OCI-LY3 (cell line): ENCODE results near the gene FAHD1.

Experiments used
- H2AFZ ChIP-seq: fragments of 200-600, 300-600 bp; shearing (Covaris generic); 2 replicates; pipeline ENCODE4 v1.6.0; 2014; ENCODE audit warnings: antibody characterized with exemption, low read depth, low read length
- H3K27ac ChIP-seq: fragments of 200-600, 300-600 bp; sonication (generic); 2 replicates; pipeline ENCODE4 v1.5.1; 2014; ENCODE audit warnings: mild to moderate bottlenecking, low read length, moderate library complexity, mixed read lengths
- H3K27me3 ChIP-seq: fragments of 200-600, 300-600 bp; sonication (generic); 2 replicates; pipeline ENCODE4 v1.6.1; 2014; ENCODE audit warnings: low read depth, low read length, mixed read lengths
- H3K36me3 ChIP-seq: fragments of 200-600, 300-600 bp; sonication (generic); replicated peaks from 2 replicates; pipeline ENCODE3; 2014; ENCODE audit warnings: low read depth, low read length, mixed read lengths
- H3K4me1 ChIP-seq: fragments of 300-600, 200-600 bp; sonication (generic); 2 replicates; pipeline ENCODE4 v1.6.1; 2014; ENCODE audit warnings: low read length, mixed read lengths
- H3K4me2 ChIP-seq: fragments of 200-600, 300-600 bp; sonication (generic); 2 replicates; pipeline ENCODE4 v1.6.1; 2014; ENCODE audit warnings: low read length, mixed read lengths
- H3K4me3 ChIP-seq: fragments of 300-600, 200-600 bp; sonication (generic); 2 replicates; pipeline ENCODE4 v1.5.1; 2014; ENCODE audit warnings: antibody characterized with exemption, mild to moderate bottlenecking, low read length, moderate library complexity
- H3K79me2 ChIP-seq: fragments of 300-600, 200-600 bp; shearing (Covaris generic); 2 replicates; pipeline ENCODE4 v1.6.1; 2014; ENCODE audit warnings: mild to moderate bottlenecking, low read length, mixed read lengths
- H3K9ac ChIP-seq: fragments of 300-600, 200-600 bp; shearing (Covaris generic); 2 replicates; pipeline ENCODE4 v1.6.0; 2014; ENCODE audit warnings: mild to moderate bottlenecking, low read length, moderate library complexity
- H3K9me3 ChIP-seq: fragments of 200-600, 300-600 bp; shearing (Covaris generic); 2 replicates; pipeline ENCODE4 v1.6.1; 2014; ENCODE audit warnings: low read length, mixed read lengths; ENCODE audit not compliant: insufficient read depth
- H4K20me1 ChIP-seq: fragments of 200-600, 300-600 bp; sonication (generic); 2 replicates; pipeline ENCODE4 v1.6.1; 2016; ENCODE audit warnings: low read length, mixed read lengths; ENCODE audit not compliant: insufficient read depth
- CTCF ChIP-seq: fragments of 200-600, 300-600 bp; sonication (generic); IDR thresholded peaks from 2 replicates; pipeline ENCODE4 v1.5.1; 2014; ENCODE audit warnings: antibody characterized with exemption, low read length, low read depth
- EZH2phosphoT487 ChIP-seq: fragments of 200-600 bp; shearing (Covaris generic); IDR thresholded peaks from 2 replicates; pipeline ENCODE4 v1.6.1; 2018; ENCODE audit warnings: antibody characterized with exemption, mixed run types, low read depth

The FAHD1 gene

GRCh38 chr16:1820096-1820945, 6.7 kb upstream of the FAHD1 start:
- no peak overlapping the region for H3K9ac ChIP-seq
- H3K4me3 ChIP-seq, result no peak overlapping the region
- no peaks in the 10 kb centered on the region for H4K20me1 ChIP-seq
- H2AFZ ChIP-seq, result no peak overlapping the region
- no peak overlapping the region for H3K27ac ChIP-seq
- no peak overlapping the region for H3K4me2 ChIP-seq
- H3K36me3 ChIP-seq, result no peaks in the 10 kb centered on the region
- H3K27me3 ChIP-seq, result no peaks in the 10 kb centered on the region
- no peaks in the 10 kb centered on the region for H3K9me3 ChIP-seq
- TF ChIP-seq CTCF (no peak), EZH2phosphoT487 (no peak)
- H3K4me1 ChIP-seq, result peaks cover 6% of the 10 kb centered on the region; the same call in 1 of the 2 replicates
- H3K79me2 ChIP-seq, result peaks cover 2% of the 10 kb centered on the region; the same call in 1 of the 2 replicates

- H3K79me2 ChIP-seq, result peaks cover 8% of the 10 kb centered on the region; the same call in 1 of the 2 replicates
- TF ChIP-seq EZH2phosphoT487 (no peak), CTCF (no peak)
- H3K36me3 ChIP-seq, result no peaks in the 10 kb centered on the region
- H3K27ac ChIP-seq, result no peak overlapping the region
- no peaks in the 10 kb centered on the region for H3K9me3 ChIP-seq
- H3K4me3 ChIP-seq, result no peak overlapping the region
- H4K20me1 ChIP-seq, result no peaks in the 10 kb centered on the region
- no peaks in the 10 kb centered on the region for H3K27me3 ChIP-seq
- H2AFZ ChIP-seq, result no peak overlapping the region
- H3K4me2 ChIP-seq, result no peak overlapping the region
- no peak overlapping the region for H3K9ac ChIP-seq
- peaks cover 12% of the 10 kb centered on the region; the same call in 1 of the 2 replicates for H3K4me1 ChIP-seq
Measured at GRCh38 chr16:1820946-1821290, 6.1 kb upstream of the FAHD1 start.

- peaks cover 10% of the 10 kb centered on the region; the same call in 1 of the 2 replicates for H3K79me2 ChIP-seq
- H3K27ac ChIP-seq, result no peak overlapping the region
- H2AFZ ChIP-seq, result no peak overlapping the region
- H3K4me1 ChIP-seq, result peaks cover 12% of the 10 kb centered on the region; the same call in 1 of the 2 replicates
- H3K27me3 ChIP-seq, result no peaks in the 10 kb centered on the region
- no peak overlapping the region for H3K4me2 ChIP-seq
- no peaks in the 10 kb centered on the region for H3K36me3 ChIP-seq
- TF ChIP-seq EZH2phosphoT487, result no peak
- TF ChIP-seq CTCF, result no peak
- H3K9ac ChIP-seq, result no peak overlapping the region
- no peaks in the 10 kb centered on the region for H4K20me1 ChIP-seq
- no peaks in the 10 kb centered on the region for H3K9me3 ChIP-seq
- H3K4me3 ChIP-seq, result no peak overlapping the region
Measured at GRCh38 chr16:1821861-1822611, 5.0 kb upstream of the FAHD1 start.

- Histone ChIP-seq H3K4me2 (no peak overlapping the region), H3K79me2 (peaks cover 17% of the 10 kb centered on the region), H2AFZ (no peak overlapping the region), H3K27me3 (no peaks in the 10 kb centered on the region), H3K36me3 (no peaks in the 10 kb centered on the region), H3K27ac (no peak overlapping the region), H3K4me1 (peaks cover 15% of the 10 kb centered on the region), H3K9ac (no peak overlapping the region), H3K4me3 (no peak overlapping the region), H3K9me3 (no peaks in the 10 kb centered on the region), H4K20me1 (no peaks in the 10 kb centered on the region)
- TF ChIP-seq EZH2phosphoT487, result no peak
- TF ChIP-seq CTCF, result no peak
Measured at GRCh38 chr16:1822801-1823200, 4.2 kb upstream of the FAHD1 start.
